ENCODE data around the gene CDC20B. TPM values are rescaled to one million over a fixed set of nuclear protein-coding genes. Genes with fewer than 3 reads are reported as not detected.

Gene CDC20B
- total RNA-seq, 4 donors from 2014 or later, result not detected

- Histone ChIP-seq H3K27me3 (no peaks in the 10 kb centered on the region), H3K4me3 (no peak overlapping the region), H3K27ac (no peak overlapping the region), H3K4me1 (no peaks in the 10 kb centered on the region), H3K36me3 (no peaks in the 10 kb centered on the region), H3K9me3 (no peaks in the 10 kb centered on the region)
- in situ Hi-C loops (cut with MboI; ENCODE audit: low sequenced_read_pairs in 4 of 4), result no loop called here
- intact Hi-C loops (cut with DNase I; ENCODE audit: low total_unique reads), result no loop called here
- TF ChIP-seq CTCF (IDR thresholded peaks at IDR 0.05 in 4 of 5, conservative IDR thresholded peaks at IDR 0.05 in 1 of 5), result no peak
- DNase-seq, result no peak
- ATAC-seq, result no peak
These were observed 36.5 kb downstream of the CDC20B start for GRCh38 chr5:55136521-55136920.

- no peaks in the 10 kb centered on the region for H3K4me1 ChIP-seq
- ATAC-seq (no peak), DNase-seq (no peak)
- H3K36me3 ChIP-seq, result no peaks in the 10 kb centered on the region
- H3K27ac ChIP-seq, result no peak overlapping the region
- H3K27me3 ChIP-seq, result no peaks in the 10 kb centered on the region
- no peaks in the 10 kb centered on the region for H3K9me3 ChIP-seq
- no peak overlapping the region for H3K4me3 ChIP-seq
- in situ Hi-C loops (cut with MboI; ENCODE audit: low sequenced_read_pairs in 4 of 4) (no loop called here), intact Hi-C loops (cut with DNase I; ENCODE audit: low total_unique reads) (no loop called here)
- TF ChIP-seq POLR2A (IDR thresholded peaks at IDR 0.05), result no peak
- no peak for TF ChIP-seq CTCF (IDR thresholded peaks at IDR 0.05 in 4 of 5, conservative IDR thresholded peaks at IDR 0.05 in 1 of 5)
These were observed 38.8 kb downstream of the CDC20B start for GRCh38 chr5:55134053-55134722.

GRCh38 chr5:55123365-55123764 is 49.6 kb downstream of the CDC20B start:
- H3K27ac ChIP-seq, result no peak overlapping the region
- ATAC-seq (no peak), DNase-seq (no peak)
- H3K27me3 ChIP-seq, result no peaks in the 10 kb centered on the region
- no peaks in the 10 kb centered on the region for H3K9me3 ChIP-seq
- in situ Hi-C loops (cut with MboI; ENCODE audit: low sequenced_read_pairs in 4 of 4) (no loop called here), intact Hi-C loops (cut with DNase I; ENCODE audit: low total_unique reads) (no loop called here)
- no peak overlapping the region for H3K4me3 ChIP-seq
- H3K36me3 ChIP-seq, result no peaks in the 10 kb centered on the region
- no peak for TF ChIP-seq POLR2A (IDR thresholded peaks at IDR 0.05)
- no peak for TF ChIP-seq CTCF (IDR thresholded peaks at IDR 0.05 in 4 of 5, conservative IDR thresholded peaks at IDR 0.05 in 1 of 5)
- no peaks in the 10 kb centered on the region for H3K4me1 ChIP-seq

GRCh38 chr5:55114061-55114460 is 58.9 kb downstream of the CDC20B start:
- H3K4me3 ChIP-seq, result no peak overlapping the region
- intact Hi-C loops (cut with DNase I; ENCODE audit: low total_unique reads), result no loop called here
- no peaks in the 10 kb centered on the region for H3K9me3 ChIP-seq
- DNase-seq (no peak), ATAC-seq (no peak)
- in situ Hi-C loops (cut with MboI; ENCODE audit: low sequenced_read_pairs in 4 of 4), result no loop called here
- TF ChIP-seq CTCF (IDR thresholded peaks at IDR 0.05 in 4 of 5, conservative IDR thresholded peaks at IDR 0.05 in 1 of 5) (no peak), POLR2A (IDR thresholded peaks at IDR 0.05) (no peak)
- no peaks in the 10 kb centered on the region for H3K4me1 ChIP-seq
- H3K27ac ChIP-seq, result no peak overlapping the region
- no peaks in the 10 kb centered on the region for H3K27me3 ChIP-seq
- H3K36me3 ChIP-seq, result no peaks in the 10 kb centered on the region

GRCh38 chr5:55113327-55113726 is 59.6 kb downstream of the CDC20B start:
- ATAC-seq (no peak), DNase-seq (no peak)
- Histone ChIP-seq H3K36me3 (no peaks in the 10 kb centered on the region), H3K4me1 (no peaks in the 10 kb centered on the region), H3K27ac (no peak overlapping the region), H3K27me3 (no peaks in the 10 kb centered on the region), H3K4me3 (no peak overlapping the region), H3K9me3 (no peaks in the 10 kb centered on the region)
- in situ Hi-C loops (cut with MboI; ENCODE audit: low sequenced_read_pairs in 4 of 4), result no loop called here
- TF ChIP-seq POLR2A (IDR thresholded peaks at IDR 0.05) (no peak), CTCF (IDR thresholded peaks at IDR 0.05 in 4 of 5, conservative IDR thresholded peaks at IDR 0.05 in 1 of 5) (no peak)
- intact Hi-C loops (cut with DNase I; ENCODE audit: low total_unique reads), result no loop called here

Measured in gastrocnemius medialis (tissue), 4 donors.